Activated CD8-positive, alpha-beta memory T cell treated with anti-CD3 and anti-CD28 coated beads, Interleukin-2, amount 50 U/mL, for 4 hours (primary cell): ENCODE measurements around the gene UBXN2A.
A peak's percentile ranks its signal among the peaks of the same experiment; 100 is the strongest.

Experiments
- DNase-seq: peaks from one replicate; pipeline ENCODE4 v3.0.0-alpha.2; 2020

Gene UBXN2A

GRCh38 chr2:23939987-23940717, at the start of gene UBXN2A:
UBXN2A (plus strand) TSS chr2:23940463; CDS start chr2:23958315, 17,852 bp downstream.
- peak; percentile 76 for DNase-seq

- DNase-seq = no peak
Observed at GRCh38 chr2:23900133-23900532, 40.1 kb upstream of the UBXN2A start.

- DNase-seq = no peak
Observed at GRCh38 chr2:23900541-23901322, 39.5 kb upstream of the UBXN2A start.

- DNase-seq = no peak
Observed at GRCh38 chr2:23901966-23902846, 38.1 kb upstream of the UBXN2A start.

GRCh38 chr2:23903034-23903433, 37.2 kb upstream of the UBXN2A start:
- no peak for DNase-seq

- DNase-seq = no peak
Observed at GRCh38 chr2:23904215-23904614, 36.0 kb upstream of the UBXN2A start.

- DNase-seq = no peak
Observed at GRCh38 chr2:23904692-23905091, 35.6 kb upstream of the UBXN2A start.

- DNase-seq = no peak
Observed at GRCh38 chr2:23905155-23905554, 35.1 kb upstream of the UBXN2A start.

- DNase-seq = no peak
Observed at GRCh38 chr2:23912054-23912453, 28.2 kb upstream of the UBXN2A start.

- no peak for DNase-seq
Observed at GRCh38 chr2:23915327-23915726, 24.9 kb upstream of the UBXN2A start.

GRCh38 chr2:23916727-23917405, 23.4 kb upstream of the UBXN2A start:
- DNase-seq = no peak

GRCh38 chr2:23918837-23919489, 21.3 kb upstream of the UBXN2A start:
- DNase-seq = no peak

GRCh38 chr2:23924589-23925359, 15.5 kb upstream of the UBXN2A start:
- DNase-seq = no peak

- peak; percentile 39 for DNase-seq
Observed at GRCh38 chr2:23925702-23926289, 14.5 kb upstream of the UBXN2A start.

GRCh38 chr2:23926290-23926749, 13.9 kb upstream of the UBXN2A start:
- peak; percentile 34 for DNase-seq

GRCh38 chr2:23926750-23927571, 13.3 kb upstream of the UBXN2A start, which contains the start of gene ATAD2B:
ATAD2B (minus strand) TSS chr2:23927123; CDS start chr2:23926770, 353 bp downstream.
- DNase-seq = peak; percentile 94

GRCh38 chr2:23934259-23934658, 6.0 kb upstream of the UBXN2A start:
- DNase-seq = no peak

GRCh38 chr2:23940718-23941620, 706 bp downstream of the UBXN2A start:
- DNase-seq = no peak

- no peak for DNase-seq
Observed at GRCh38 chr2:23941644-23942043, 1.4 kb downstream of the UBXN2A start.
